GM18520 (cell line): ENCODE results near the gene VTI1A.

Experiments used
- ATAC-seq: cut with Tn5 transposase; IDR thresholded peaks from one replicate; pipeline ENCODE4 v1.9.1; 2021; ENCODE audit not compliant: unreplicated experiment

VTI1A gene

GRCh38 chr10:112503643-112504042 lies 56.6 kb downstream of the VTI1A start:
- no peak for ATAC-seq

DNA sequence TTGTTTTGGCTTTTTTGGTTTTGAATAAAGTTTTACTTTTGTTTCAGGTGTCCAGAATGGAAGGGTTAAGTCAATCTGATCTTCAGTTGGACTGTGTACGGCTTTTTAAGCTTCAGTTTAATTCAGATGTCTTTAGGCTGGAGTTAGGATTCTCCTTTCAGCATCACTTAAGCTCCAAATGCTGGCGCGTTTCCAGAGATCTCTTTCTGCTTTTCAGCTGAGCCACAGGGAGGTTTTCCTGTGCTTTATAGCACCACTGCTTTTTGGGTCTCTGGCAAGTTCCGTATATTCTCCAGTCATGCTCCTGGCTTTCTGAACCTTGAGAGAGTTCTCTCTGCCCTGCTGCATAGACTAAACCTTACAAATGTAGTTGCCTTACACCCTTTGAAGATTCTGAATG lies 60.0 kb downstream of the VTI1A start:
- no peak for ATAC-seq

- ATAC-seq = no peak
Measured at GRCh38 chr10:112507988-112508387, 61.0 kb downstream of the VTI1A start.

GRCh38 chr10:112509558-112510291 lies 62.7 kb downstream of the VTI1A start:
- ATAC-seq = no peak

GRCh38 chr10:112510384-112510783 lies 63.4 kb downstream of the VTI1A start:
- ATAC-seq = no peak

DNA sequence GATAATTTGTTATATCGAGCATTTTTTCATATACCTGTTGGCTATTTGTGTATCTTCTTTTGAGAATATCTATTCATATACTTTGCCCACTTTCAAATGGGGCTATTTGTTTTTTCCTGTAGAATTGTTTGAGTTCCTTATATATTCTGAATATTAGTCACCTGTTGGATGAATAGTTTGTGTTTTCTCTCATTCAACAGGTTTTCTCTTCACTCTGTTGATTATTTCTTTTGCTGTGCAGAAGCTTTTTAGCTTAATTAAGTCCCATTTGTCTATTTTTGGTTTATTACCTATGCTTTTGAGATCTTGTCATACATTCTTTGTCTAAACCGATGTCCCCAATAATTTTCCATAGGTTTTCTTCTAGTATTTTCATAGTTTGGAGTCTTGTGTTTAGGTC lies 65.3 kb downstream of the VTI1A start:
- no peak for ATAC-seq

- ATAC-seq = no peak
Measured at GRCh38 chr10:112515126-112515525, 68.1 kb downstream of the VTI1A start.

- no peak for ATAC-seq
Measured at GRCh38 chr10:112515852-112516251, 68.8 kb downstream of the VTI1A start.

DNA sequence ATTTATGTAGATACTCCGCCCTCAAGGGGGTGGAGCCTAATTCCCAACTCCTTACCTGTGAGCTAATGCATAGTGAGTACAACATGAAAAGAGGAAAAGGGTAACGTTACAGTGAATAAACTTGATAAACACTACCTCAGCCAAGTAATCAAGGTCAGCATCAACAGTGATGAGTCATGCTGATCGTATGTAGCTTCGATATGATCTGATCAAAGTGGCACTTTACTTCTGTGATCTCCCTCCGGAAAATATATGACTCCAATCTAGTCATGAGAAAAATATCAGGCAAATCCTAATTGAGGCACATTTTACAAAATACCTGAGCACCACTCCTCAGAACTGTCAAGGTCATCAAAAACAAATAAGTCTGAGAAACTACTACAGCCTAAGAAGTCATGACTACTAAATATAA lies 70.4 kb downstream of the VTI1A start:
- no peak for ATAC-seq

GRCh38 chr10:112519133-112519761 lies 72.2 kb downstream of the VTI1A start:
- peak; percentile 82 for ATAC-seq

- no peak for ATAC-seq
Measured at GRCh38 chr10:112520914-112521313, 73.9 kb downstream of the VTI1A start.

DNA sequence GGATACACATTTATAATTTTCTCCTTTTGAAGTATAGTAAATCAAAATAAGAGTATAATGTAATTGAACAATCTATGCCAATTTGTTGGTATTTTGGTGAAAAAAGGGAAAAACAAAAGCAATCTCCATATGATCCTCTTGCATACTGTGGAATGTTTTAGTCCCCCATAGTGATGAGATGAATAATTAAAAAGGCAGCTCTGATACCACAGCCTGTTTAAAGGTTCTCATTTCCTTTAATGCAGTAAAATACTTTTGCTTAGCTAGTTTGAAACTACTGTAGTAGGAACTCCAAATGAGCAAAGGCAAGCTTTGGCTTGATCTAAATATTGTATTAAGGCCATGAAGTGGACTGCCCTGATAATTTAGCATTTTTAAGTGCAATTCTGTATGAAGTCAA lies 77.6 kb downstream of the VTI1A start:
- no peak for ATAC-seq

- ATAC-seq = no peak
Measured at GRCh38 chr10:112525200-112525599, 78.2 kb downstream of the VTI1A start.

DNA sequence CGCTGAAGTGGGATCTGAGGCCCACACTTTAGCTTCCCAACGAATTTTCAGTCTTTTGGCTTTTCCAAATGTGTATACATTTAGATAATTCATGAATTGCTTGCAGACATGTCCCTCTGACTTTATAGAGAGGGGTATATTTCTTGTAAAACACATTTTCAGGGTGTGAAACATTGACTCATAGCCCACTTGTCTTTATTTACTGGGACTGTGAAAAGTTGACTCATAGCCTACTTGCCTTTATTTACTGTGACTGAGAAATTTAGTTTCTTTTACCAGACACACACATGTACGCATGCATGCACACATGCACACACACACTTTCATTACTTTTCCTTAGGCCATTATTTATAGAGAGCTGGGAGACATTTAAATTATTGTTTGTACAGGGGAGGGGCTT lies 79.1 kb downstream of the VTI1A start:
- ATAC-seq = peak; percentile 89

- no peak for ATAC-seq
Measured at GRCh38 chr10:112526906-112527305, 79.9 kb downstream of the VTI1A start.

- ATAC-seq = no peak
Measured at GRCh38 chr10:112528235-112528634, 81.2 kb downstream of the VTI1A start.

DNA sequence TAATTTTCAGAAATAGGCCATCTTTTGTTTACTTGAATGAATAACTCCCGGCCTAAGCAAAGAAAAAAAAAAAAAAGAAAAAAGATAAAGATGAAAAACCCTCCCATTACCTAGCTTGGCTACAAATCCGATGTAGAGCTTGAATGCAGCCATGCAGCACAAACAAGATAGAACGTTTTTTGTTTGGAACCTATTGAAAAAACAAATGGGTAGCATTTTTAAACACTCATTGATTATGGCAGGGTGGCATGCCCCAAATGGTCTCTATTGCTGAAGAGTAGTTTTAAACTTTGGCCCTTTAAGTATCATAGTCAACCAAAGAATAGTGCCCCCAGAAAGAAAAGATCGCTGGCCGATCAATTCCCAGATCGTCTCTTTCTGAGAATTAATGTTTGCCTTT lies 84.4 kb downstream of the VTI1A start:
- no peak for ATAC-seq

DNA sequence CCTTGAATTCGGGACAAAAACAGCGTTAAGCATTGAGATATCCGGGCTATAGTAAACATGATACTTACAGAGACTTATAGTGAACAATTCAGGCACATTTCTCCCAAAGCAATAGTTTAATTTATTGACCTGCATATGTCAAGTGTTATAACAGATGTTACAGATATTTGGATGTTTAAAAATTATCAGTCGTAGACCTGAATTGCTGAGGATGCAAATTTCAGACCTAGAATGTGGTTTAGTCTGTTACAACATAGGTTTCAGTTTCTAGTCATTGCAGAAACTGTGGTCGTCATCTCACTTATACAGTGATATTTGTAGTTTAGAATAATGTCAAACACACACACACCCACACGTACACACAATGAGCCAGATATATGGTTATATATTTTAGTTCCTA lies 85.2 kb downstream of the VTI1A start:
- peak; percentile 98 for ATAC-seq

DNA sequence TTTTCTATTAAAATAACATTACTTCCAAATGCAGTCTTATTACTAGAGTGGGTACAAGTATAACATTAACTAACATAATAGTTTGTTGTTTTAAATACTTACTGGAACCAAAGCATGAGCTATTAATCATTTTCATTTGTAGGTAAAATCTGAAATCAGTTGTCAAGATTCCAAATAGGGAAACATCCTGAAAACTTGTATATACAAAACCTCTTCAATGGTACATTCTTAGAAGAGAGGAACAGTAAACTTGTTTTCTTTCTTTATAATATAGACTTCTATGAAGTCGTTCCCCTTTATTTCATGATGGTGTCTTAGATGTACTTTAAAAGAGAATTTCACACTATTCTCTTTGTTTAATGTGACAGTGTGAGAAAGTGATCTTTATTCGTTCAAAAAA lies 85.9 kb downstream of the VTI1A start:
- no peak for ATAC-seq

DNA sequence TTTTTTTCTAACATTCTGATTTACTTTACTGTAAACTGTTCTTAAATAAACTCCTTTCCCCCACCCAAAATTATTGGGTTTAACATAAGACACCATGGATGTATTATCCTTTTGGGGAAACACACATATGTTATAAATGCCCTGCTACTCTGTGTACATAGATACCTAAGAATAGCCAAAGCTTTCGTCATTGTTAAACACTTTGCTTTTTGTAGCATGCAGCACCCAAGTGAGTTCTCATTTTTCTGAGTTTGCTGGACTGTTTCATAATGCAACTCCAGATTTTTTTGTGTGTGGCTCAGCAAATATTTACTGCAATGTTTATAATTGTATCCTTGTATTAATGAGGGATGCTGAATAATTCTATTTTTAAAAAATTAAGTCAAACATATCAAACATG lies 86.9 kb downstream of the VTI1A start:
- no peak for ATAC-seq

- ATAC-seq = no peak
Measured at GRCh38 chr10:112535531-112535951, 88.5 kb downstream of the VTI1A start.

DNA sequence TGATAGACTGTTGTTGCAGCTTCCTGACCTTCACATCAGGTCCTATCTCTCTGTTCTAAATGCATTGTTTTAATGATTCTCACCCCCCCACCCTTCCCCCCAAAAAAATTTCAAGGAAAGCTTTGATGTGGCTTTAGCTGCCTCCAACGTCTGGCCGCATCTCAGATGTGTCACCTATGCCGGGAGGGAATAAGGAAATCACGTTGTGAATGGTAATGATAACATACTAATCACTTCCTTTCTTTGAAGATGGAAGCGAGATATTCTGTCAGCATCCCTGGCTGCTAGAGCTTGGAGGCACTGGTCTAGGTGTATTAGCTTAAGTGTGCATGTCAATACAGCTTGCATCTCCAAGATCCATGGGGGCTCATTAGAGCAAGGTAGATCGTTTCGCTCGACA lies 89.6 kb downstream of the VTI1A start:
- ATAC-seq = no peak

GRCh38 chr10:112538168-112538567 lies 91.2 kb downstream of the VTI1A start:
- no peak for ATAC-seq
